GM23248 (cell line): Measurements from ENCODE around the gene ASPSCR1. TPM values are rescaled to one million over a fixed set of nuclear protein-coding genes. Genes with fewer than 3 reads are reported as not detected.

Source experiments
- DNase-seq: peaks from one replicate; pipeline ENCODE4 v3.0.0-alpha.2; 2015
- H2AFZ ChIP-seq: fragments of 200-600 bp; sonication (generic); 2 replicates; pipeline ENCODE4 v1.6.1; 2016; ENCODE audit warnings: antibody characterized with exemption
- H3F3A ChIP-seq: fragments of 200-600 bp; sonication (generic); 2 replicates; pipeline ENCODE4 v1.6.1; 2016; ENCODE audit warnings: mild to moderate bottlenecking, antibody characterized with exemption, mixed run types; ENCODE audit not compliant: insufficient read depth
- H3K27ac ChIP-seq: fragments of 200-600 bp; sonication (generic); 2 replicates; pipeline ENCODE4 v1.5.1; 2016; ENCODE audit warnings: mild to moderate bottlenecking
- H3K27me3 ChIP-seq: fragments of 200-600 bp; sonication (generic); replicated peaks from 2 replicates; pipeline ENCODE4 v1.6.1; 2016; ENCODE audit warnings: mild to moderate bottlenecking; ENCODE audit not compliant: insufficient read depth
- H3K36me3 ChIP-seq: fragments of 200-600 bp; sonication (generic); 2 replicates; pipeline ENCODE4 v1.6.1; 2016; ENCODE audit warnings: low read depth, mild to moderate bottlenecking
- H3K4me1 ChIP-seq: fragments of 200-600 bp; sonication (generic); 2 replicates; pipeline ENCODE4 v1.6.1; 2016; ENCODE audit warnings: mild to moderate bottlenecking; ENCODE audit not compliant: insufficient read depth
- H3K4me2 ChIP-seq: fragments of 200-600 bp; sonication (generic); one replicate; pipeline ENCODE4 v1.6.1; 2016; ENCODE audit warnings: mild to moderate bottlenecking; ENCODE audit not compliant: unreplicated experiment
- H3K4me3 ChIP-seq: fragments of 200-600 bp; sonication (generic); 2 replicates; pipeline ENCODE4 v1.5.1; 2016; ENCODE audit warnings: mild to moderate bottlenecking
- H3K79me2 ChIP-seq: fragments of 200-600 bp; sonication (generic); 2 replicates; pipeline ENCODE4 v1.6.1; 2016; ENCODE audit warnings: mild to moderate bottlenecking; ENCODE audit not compliant: insufficient read depth
- H3K9ac ChIP-seq: fragments of 200-600 bp; sonication (generic); 2 replicates; pipeline ENCODE4 v1.6.1; 2016; ENCODE audit warnings: mild to moderate bottlenecking
- H3K9me2 ChIP-seq: fragments of 200-600 bp; sonication (generic); 2 replicates; pipeline ENCODE4 v1.6.1; 2016; ENCODE audit warnings: mixed run types, mild to moderate bottlenecking, moderate library complexity; ENCODE audit not compliant: insufficient read depth
- H3K9me3 ChIP-seq: fragments of 200-600 bp; sonication (generic); one replicate; pipeline ENCODE4 v1.6.1; 2017; ENCODE audit warnings: low read depth
- H4K20me1 ChIP-seq: fragments of 200-600 bp; sonication (generic); 2 replicates; pipeline ENCODE4 v1.6.0; 2016; ENCODE audit not compliant: insufficient read depth
- EZH2 ChIP-seq: fragments of 200-600 bp; sonication (generic); IDR thresholded peaks from 2 replicates; pipeline ENCODE4 v1.6.1; 2018; ENCODE audit warnings: antibody characterized with exemption, mild to moderate bottlenecking; ENCODE audit not compliant: insufficient read depth, poor library complexity, severe bottlenecking
- EZH2phosphoT487 ChIP-seq: fragments of 200-600 bp; sonication (generic); IDR thresholded peaks from 2 replicates; pipeline ENCODE4 v1.6.1; 2018; ENCODE audit warnings: antibody characterized with exemption, moderate library complexity, mild to moderate bottlenecking, low read depth; ENCODE audit not compliant: insufficient read depth
- WGBS, 2 experiments: methylation state at CpG; one replicate each; pipeline ENCODE4 v1.1.6; 2015 to 2017; ENCODE audit warnings: low lambda C conversion rate in 2 of 2, low coverage in 1 of 2; ENCODE audit errors: missing lambda C conversion rate in 2 of 2; 5-methylcytosine and 5-hydroxymethylcytosine counted together
- in situ Hi-C: fragments of 300-500 bp; cut with MboI; formaldehyde crosslinking; loops from 2 replicates; pipeline ENCODE4 v1.15.0; 2020
- polyA plus RNA-seq: library from polyadenylated mRNA; unstranded; fragments of >200 nt; fragmentation: Nextera tagmentation; extraction: Ambion mirVana; gene quantifications from 2 replicates; pipeline ENCODE4 v1.2.1, GENCODE V29; 2016
- total RNA-seq: library from RNA; depleted of rRNA; stranded (reverse); fragments of >200 nt; shearing (Covaris generic); gene quantifications from 2 replicates; pipeline ENCODE4 v1.2.3, GENCODE V29; 2014

Gene ASPSCR1
- total and polyA plus RNA-seq, 2 experiments from 2014 or later: 20.6 to 23.5 TPM

DNA sequence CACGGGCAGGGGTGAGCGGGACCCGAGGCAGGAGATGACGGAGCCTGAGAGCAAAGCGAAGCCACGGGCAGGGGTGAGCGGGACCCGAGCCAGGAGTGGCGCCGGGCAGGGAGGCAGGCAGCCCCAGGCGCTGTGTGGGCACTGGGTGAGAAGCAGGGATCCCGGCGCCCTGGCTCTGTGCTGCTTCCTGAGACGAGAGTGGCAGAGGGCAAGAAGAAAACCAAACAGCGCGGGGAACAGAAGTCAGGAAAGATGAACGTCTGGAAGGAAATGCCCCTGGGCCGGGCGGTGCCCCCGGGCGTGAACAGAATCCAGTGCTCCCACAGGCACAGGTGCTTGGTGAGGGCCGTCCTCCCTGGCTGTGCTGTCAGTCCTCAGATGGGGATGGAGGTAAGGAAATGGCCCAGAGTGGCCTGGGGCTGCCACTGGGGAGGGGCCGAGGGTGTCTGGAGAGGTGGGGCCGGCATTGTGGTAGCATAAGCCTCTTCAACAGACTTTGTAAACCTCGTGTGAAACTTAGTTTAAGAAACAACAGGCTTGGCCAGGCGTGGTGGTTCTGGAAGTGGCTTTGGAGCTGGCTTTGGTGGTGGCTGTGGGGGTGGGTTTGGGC is 9.8 kb downstream of the ASPSCR1 start:
- H3K9ac ChIP-seq: no peak overlapping the region
- no peak overlapping the region for H2AFZ ChIP-seq
- no peak overlapping the region for H3K4me2 ChIP-seq
- H3K36me3 ChIP-seq: no peaks in the 10 kb centered on the region
- no peaks in the 10 kb centered on the region for H3K79me2 ChIP-seq
- 91 to 93% methylated on average over 18 to 26 of the region's 26 CpGs for WGBS, 2 experiments
- TF ChIP-seq EZH2phosphoT487: no peak
- no peak for TF ChIP-seq EZH2
- H4K20me1 ChIP-seq: no peaks in the 10 kb centered on the region
- no peaks in the 10 kb centered on the region for H3K27me3 ChIP-seq
- in situ Hi-C loops: no loop called here
- no peak overlapping the region for H3K4me3 ChIP-seq
- 0 out of 2 replicates have a peak, but pooled peaks cover 4% of the 10 kb centered on the region for H3F3A ChIP-seq
- peaks cover 9% of the 10 kb centered on the region for H3K4me1 ChIP-seq
- H3K9me2 ChIP-seq: no peaks in the 10 kb centered on the region
- H3K27ac ChIP-seq: no peak overlapping the region
- DNase-seq: no peak
- H3K9me3 ChIP-seq: no peaks in the 10 kb centered on the region

DNA sequence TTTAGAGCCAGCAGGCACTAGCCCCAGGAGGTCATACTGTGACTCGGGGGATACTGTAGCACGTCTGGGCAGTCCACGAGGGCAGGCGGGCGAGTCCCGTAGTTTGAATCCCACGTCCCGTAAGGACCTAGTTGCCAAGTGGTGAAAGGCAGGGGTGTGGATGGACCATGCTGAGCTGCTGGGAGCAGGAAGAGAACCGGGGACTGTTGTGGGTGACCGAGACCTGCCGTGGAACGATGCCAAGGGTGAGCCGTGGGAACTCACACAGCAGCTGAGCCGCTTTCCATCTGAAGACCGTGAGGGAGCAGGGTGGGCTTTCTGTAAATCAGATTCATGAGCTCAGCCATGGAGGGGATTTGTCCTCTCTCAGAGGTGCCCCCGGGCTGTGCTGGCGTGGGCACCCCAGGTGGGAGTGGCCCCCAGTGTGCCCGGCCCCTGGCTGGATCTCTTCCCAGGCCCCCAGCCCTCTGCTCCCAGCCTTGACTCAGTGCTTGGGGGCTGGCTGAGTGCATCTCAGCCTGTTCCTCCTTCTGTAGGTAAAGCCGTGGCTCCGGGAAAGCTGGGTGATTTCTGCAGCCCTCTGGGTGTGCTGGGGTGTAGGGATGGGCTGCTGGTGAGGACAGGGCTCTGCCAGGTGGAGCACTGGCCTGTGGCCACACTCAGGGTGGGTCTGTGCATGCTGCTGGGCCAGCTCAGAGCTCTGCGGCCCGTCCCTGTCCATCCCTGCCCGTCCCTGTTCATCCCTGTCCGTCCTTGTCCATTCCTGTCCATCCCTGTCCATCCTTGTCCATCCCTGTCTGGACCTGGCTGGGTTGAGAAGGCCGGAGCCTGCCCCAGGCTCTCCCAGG is 13.6 kb downstream of the ASPSCR1 start:
- in situ Hi-C loops: no loop called here
- Histone ChIP-seq H3K36me3 (no peaks in the 10 kb centered on the region), H3K79me2 (no peaks in the 10 kb centered on the region), H3F3A (0 out of 2 replicates have a peak, but pooled peaks cover 6% of the 10 kb centered on the region), H4K20me1 (no peaks in the 10 kb centered on the region), H3K4me2 (no peak overlapping the region), H3K9me3 (no peaks in the 10 kb centered on the region), H3K9ac (peak overlapping the region; percentile 33; the same call in 1 of the 2 replicates), H3K27me3 (no peaks in the 10 kb centered on the region), H2AFZ (no peak overlapping the region), H3K27ac (no peak overlapping the region), H3K4me3 (no peak overlapping the region), H3K4me1 (peaks cover 11% of the 10 kb centered on the region), H3K9me2 (no peaks in the 10 kb centered on the region)
- no peak for TF ChIP-seq EZH2
- TF ChIP-seq EZH2phosphoT487: no peak
- 80 to 86% methylated on average over 23 to 25 of the region's 25 CpGs for WGBS, 2 experiments
- no peak for DNase-seq

DNA sequence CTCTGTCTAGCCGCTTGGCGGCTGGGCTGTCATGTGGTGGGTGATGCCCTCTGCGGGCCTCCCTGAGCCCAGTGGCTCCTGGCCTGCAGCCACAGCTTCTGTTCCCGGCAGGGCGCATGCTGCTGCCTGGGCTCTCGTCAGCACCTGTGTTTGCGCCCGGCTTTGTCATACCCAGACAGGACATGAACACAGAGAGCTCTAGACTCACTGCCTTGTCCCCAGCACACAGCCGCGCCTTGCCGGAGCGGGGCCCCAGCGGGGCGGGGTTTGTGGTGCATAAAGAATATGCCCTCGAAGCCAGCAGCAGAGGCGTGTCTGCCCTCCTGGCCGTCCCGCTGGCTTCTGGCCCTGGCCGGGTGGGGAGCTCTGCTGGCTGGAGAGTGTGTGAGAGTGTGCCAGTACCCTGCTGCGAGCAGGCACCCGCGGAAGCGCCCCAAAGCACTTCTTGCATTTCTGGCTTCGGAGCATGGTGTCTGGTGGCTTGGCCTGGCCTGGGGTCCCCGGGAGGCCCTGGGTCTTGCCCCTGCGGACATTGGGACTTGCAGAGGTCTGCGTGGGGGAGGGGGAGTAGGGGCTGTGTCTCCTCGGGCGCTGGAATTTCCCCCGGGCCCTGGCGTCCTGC is 14.4 kb downstream of the ASPSCR1 start:
- Histone ChIP-seq H3K9me3 (no peaks in the 10 kb centered on the region), H3K4me3 (0 out of 2 replicates have a peak overlapping the region, but pooled peaks have one; percentile 19), H3K9ac (peak overlapping the region; percentile 33), H3K79me2 (no peaks in the 10 kb centered on the region), H3K4me1 (peaks cover 11% of the 10 kb centered on the region), H2AFZ (no peak overlapping the region), H3K27ac (peak overlapping the region; percentile 25; the same call in 1 of the 2 replicates), H3F3A (0 out of 2 replicates have a peak, but pooled peaks cover 6% of the 10 kb centered on the region), H4K20me1 (no peaks in the 10 kb centered on the region), H3K36me3 (no peaks in the 10 kb centered on the region), H3K4me2 (peak overlapping the region; percentile 53), H3K9me2 (no peaks in the 10 kb centered on the region), H3K27me3 (no peaks in the 10 kb centered on the region)
- TF ChIP-seq EZH2phosphoT487 (no peak), EZH2 (no peak)
- DNase-seq: peak; percentile 89
- in situ Hi-C loops: no loop called here
- 5 to 7% methylated on average over 27 to 28 of the region's 31 CpGs for WGBS, 2 experiments

DNA sequence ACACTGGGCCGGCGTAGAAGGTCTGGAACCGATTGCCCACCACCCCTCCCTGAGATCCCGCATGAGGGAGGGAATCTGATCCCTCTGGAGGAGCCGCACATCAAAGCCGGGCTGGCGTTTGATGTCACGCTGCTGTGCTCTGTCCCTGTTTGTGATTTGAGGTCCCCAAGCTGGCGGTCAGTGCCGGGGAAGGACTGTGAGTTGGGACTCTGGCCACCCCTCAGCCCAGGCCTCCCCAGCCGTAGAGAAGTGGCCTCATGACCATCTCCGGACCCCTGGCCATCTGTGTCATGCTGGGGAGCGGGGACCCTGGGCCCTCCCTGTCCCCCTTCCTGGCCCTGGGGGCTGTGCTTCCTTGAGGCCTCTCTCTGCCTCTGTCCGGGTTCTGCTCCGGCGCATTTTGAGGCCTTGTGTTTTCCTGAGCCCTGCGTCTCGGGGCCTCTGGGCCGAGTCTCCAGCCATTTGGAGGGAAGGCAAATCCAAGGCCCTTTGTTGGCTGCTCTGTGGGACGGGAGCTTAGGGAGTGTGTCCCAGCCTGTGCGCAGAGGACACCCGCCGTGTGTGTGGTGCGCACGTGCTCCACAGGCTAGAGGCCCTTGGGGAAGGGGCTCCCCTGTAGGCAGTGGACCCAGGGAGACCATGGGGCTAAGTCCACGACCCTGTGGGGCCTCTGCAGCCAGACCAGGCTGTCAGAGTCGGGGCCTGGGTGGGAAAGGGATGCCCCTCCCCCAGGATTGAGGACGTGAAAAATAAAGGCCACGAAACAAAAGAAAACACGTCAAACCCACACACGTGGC is 15.1 kb downstream of the ASPSCR1 start:
- H3K27me3 ChIP-seq: no peaks in the 10 kb centered on the region
- no peaks in the 10 kb centered on the region for H3K9me2 ChIP-seq
- H3K36me3 ChIP-seq: no peaks in the 10 kb centered on the region
- H4K20me1 ChIP-seq: no peaks in the 10 kb centered on the region
- H3K4me3 ChIP-seq: 0 out of 2 replicates have a peak overlapping the region, but pooled peaks have one; percentile 19
- WGBS, 2 experiments: 74 to 83% methylated on average over 27 to 31 of the region's 31 CpGs
- H3K9ac ChIP-seq: peak overlapping the region; percentile 33
- H3K4me2 ChIP-seq: peak overlapping the region; percentile 53
- H3K4me1 ChIP-seq: peaks cover 11% of the 10 kb centered on the region
- H3K27ac ChIP-seq: no peak overlapping the region; the same call in 1 of the 2 replicates
- no peak overlapping the region for H2AFZ ChIP-seq
- H3K9me3 ChIP-seq: no peaks in the 10 kb centered on the region
- 0 out of 2 replicates have a peak, but pooled peaks cover 6% of the 10 kb centered on the region for H3F3A ChIP-seq
- TF ChIP-seq EZH2 (no peak), EZH2phosphoT487 (no peak)
- H3K79me2 ChIP-seq: no peaks in the 10 kb centered on the region
- no peak for DNase-seq
- in situ Hi-C loops: no loop called here
